HG03460 (cell line): Measurements from ENCODE around the gene RHBDD2.
A peak's percentile ranks its signal among the peaks of the same experiment; 100 is the strongest.
"Not testable (repeated sequence)": the region's sequence is repeated elsewhere in the genome, so short reads cannot be mapped to it uniquely, and the experiment has no call there.

Experiments
- ATAC-seq: cut with Tn5 transposase; IDR thresholded peaks from one replicate; pipeline ENCODE4 v1.9.1; 2021; ENCODE audit not compliant: unreplicated experiment

Gene RHBDD2

DNA sequence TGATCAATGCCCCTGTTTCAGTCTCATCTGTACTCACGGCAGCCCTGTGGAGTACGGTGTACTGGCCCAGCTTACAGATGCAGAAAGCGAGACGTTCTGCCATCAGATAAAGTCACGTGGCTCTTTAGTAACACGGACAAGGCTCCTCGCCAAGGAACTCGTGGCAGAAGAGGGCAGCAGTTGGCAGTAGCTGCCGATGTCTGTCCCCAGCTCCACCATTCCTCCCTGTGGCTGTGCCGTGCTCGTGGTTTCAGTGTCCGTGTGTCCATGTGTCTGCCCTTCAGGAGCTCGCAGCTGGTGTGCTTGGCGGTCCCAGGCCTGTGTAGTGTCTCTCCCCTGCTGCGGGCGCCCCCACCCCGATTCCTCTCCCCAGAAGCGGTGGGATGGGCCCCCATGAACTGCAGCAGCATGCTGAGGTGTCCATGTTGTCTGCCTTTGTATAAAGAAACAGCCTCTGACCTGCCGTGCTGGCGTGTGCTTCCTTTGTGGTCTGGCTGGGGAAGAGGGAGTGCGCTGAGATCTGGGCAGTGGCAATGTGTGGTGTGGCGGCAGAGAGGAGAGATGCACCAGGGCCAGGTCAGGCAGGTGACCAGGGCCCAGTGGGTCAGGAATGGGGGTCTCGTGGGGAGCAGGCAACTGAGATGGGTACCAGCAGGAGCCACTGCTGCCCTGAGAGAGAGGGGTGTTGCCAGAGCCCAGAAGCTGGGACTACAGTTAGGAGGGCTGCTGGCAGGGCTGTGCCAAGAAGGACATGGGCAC lies 9.8 kb downstream of the RHBDD2 start:
- ATAC-seq: no peak

DNA sequence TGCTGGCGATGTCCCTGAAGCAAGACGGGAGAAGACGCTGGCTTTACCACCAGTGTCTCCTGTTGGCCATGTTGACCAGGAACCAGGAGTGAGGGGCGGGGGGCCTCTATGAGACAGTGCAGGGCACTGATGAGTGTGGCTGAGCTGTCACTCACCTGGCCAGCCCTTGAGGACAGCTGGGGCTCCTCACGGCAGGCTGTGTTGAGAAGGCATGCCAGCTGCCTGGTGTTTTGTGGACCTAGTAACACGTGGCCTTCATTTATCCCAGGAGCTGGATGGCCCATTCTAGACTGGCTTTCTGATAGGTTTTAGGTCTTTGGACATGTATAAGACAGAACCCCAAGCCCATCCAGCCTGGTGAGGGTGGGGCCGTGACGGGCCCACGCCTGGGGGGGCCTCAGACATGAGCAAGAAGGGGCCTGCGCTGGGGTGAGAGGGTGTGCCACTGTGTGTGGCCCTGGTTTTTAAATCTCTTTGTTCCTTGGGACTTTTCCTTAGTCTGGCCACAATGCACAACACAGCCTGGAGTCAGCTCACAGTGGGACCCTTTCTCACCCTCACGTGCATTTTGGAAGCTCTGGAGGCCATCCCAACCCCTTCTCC lies 10.5 kb downstream of the RHBDD2 start:
- ATAC-seq: no peak

- ATAC-seq: no peak
Measured at GRCh38 chr7:75889826-75890225, 11.0 kb downstream of the RHBDD2 start.

DNA sequence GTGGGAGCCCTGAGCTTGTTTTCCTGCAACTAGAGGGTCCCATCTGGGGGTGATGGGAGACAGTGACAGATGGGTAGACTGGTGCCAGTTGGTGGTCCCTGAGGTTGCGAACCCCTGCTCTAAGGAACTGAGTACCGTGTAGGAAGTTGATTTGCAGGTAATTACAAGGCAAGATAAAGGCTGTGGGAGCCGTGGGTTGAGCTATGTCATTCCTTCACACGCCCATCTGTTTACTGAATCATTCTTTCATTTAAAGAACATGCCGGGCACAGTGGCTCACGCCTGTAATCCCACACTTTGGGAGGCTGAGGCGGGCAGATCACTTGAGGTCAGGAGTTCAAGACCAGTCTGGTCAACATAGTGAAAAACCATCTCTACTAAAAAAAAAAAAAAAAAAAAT lies 12.4 kb downstream of the RHBDD2 start:
- not testable (repeated sequence) for ATAC-seq

DNA sequence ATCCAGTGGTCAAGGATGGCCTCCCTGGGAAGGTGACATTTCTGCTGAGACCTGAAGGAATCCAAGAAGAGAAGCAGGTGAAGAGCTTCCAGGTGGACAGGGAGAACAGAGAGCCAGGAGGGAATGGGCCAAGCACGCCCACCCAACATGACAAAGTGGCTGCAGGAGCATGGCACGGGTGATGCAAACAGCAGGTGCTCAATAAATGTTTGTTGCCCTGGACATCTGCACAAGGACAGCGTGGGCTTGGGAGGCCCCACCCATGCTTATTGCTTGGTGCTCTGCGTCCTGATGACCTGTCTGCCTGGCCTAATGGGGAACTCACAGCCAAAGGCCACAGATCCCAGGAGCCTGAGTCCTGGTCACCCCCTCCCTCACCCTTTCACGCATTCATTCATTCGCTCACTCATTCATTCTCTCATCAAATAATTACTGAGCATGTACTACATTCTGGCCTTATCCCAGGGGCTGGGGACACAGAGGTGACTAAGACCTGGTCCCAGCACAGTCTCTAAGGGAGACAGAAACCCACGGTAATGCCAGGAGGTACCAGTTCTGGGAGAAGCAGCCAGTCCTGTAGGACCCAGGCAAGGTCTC lies 13.1 kb downstream of the RHBDD2 start:
- no peak for ATAC-seq

DNA sequence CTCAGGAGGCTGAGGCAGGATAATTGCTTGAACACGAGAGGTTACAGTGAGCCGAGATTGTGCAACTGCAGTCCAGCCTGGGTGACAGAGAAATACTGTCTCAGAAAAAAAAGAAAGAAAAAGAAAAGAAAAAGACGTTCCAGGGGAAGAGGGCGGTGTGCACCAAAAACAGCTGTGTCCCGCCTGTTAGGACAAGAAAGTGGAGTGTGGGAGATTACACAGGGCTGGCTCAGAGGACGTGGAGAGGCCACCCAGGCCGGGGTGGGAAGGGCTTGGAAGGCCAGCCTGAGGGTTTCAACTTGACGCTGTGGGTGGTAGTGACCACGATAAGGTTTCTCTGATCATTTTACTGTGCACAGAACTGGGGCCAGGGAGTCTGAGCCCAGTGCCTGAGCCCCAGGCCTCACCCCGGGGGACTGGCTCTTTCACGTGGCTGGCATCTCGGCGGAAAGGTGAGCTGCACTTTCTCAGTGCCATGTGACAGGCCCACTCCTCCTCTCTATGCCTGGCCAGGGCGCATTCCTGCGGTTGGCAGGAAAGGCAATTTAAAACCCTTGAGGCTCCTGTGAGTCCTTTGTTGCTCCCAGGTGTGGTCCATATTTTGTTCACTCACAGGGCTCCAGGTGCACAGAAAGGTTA lies 13.9 kb downstream of the RHBDD2 start:
- ATAC-seq: no peak

DNA sequence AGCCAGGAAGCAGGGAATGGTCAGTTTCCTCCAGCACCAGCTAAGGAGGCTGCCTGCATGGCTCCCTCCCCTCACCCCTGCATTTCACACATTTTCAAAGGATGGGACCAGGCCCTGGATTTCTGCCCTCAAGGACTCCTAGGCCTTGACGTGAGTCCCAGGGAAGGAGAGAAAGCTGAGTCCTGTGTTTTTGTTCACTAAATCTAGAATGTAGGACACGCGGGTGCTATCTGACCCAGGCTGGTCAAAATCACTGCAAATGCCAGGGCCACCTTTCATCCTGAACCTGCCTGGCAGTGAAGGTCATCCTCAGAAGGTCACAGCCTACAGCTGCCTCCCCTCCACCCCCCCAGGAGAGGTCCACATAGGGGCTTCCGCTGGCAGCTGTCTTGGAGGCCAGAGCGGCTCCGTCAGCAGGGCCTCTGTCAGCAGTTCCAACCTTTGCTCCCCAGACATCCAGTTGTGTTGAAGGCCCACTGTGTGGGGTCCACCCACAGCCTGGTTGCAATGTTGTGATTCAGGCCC lies 18.0 kb downstream of the RHBDD2 start:
- no peak for ATAC-seq

- no peak for ATAC-seq
Measured at GRCh38 chr7:75900617-75901315, 21.9 kb downstream of the RHBDD2 start.

DNA sequence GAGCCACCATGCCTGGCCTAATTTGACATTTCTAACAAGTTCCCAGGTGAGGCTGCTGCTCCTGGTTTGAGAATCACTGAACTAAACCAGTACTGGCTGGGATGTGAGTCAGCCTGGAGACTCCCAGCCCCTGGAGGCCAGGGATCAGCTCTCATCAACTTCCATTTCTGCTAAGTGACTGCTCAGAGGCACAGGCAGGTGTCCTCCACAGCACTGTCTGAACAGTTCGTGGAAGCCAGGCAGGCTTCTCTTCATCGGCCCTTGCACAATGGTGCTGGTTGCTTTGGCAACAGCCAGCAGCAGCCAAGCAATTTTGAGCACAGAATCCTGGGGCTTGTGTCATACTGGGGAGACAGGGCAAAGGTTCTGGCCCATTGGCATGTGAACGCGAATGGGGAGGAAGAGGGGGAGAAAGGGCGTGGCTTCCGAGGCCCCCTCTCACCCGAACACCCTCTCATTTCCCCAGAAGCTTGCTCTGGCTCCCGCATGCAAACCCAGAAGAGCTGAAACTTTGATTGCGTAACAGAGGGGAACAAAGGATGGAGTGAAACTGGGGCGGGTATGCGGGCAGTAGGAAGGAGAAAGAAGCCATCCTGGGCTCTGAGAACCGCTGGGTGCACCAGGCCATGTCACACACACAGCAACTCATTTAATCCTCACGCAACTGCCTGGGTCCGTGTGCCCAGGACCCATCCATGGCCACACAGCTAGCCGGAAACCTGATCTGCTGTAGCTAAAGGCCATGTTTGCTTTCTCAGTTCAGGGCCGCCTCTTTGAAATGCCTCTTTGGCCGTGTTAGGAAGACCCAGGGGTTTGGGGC lies 27.2 kb downstream of the RHBDD2 start:
- ATAC-seq: no peak

DNA sequence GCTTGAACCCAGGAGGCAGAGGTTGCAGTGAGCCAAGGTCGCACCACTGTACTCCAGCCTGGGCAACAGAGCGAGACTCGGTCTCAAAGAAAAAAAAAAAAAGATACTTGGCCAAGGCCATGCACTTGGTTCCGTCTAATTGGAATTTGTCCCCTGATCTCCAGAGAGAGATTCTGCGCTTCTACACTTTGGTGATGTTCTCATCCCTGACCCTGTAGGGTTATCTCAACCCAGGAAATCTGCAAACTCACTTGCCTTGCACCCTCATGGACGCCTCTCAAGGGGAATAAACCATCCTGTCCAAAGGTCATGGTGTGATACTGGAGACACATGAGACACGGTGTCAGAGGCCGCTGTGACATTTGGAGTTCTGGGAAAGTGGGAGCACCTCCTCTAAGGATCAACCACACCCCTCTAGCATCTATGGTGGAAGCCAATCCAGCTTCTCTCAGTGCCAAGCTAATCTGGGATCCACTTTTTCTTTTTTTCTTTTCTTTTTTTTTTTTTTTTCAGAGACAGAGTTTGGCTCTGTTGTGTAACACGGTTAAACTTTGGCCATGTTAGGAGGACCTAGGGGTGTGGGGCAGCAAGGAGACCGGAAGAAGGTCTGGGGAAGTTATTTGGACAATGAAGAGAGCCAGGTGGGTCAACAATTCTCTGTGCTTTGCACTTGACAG lies 28.3 kb downstream of the RHBDD2 start:
- no peak for ATAC-seq

GRCh38 chr7:75907668-75908039 lies 28.8 kb downstream of the RHBDD2 start:
- not testable (repeated sequence) for ATAC-seq

- ATAC-seq: no peak
Measured at GRCh38 chr7:75909521-75910132, 30.8 kb downstream of the RHBDD2 start.

DNA sequence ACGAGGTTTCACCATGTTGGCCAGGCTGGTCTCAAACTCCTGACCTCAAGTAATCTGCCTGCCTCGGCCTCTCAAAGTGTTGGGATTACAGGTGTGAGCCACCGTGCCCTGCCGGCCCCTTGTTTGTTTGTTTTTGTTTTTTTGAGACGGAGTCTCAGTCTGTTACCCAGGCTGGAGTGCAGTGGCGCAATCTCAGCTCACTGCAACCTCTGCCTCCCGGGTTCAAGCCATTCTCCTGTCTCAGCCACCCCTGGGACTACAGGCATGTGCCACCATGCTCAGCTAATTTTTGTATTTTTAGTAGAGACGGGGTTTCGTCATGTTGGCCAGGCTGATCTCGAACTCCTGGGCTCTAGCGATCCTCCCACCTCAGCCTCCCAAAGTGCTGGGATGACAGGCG lies 32.4 kb downstream of the RHBDD2 start:
- ATAC-seq: not testable (repeated sequence)

- ATAC-seq: no peak
Measured at GRCh38 chr7:75913437-75913836, 34.6 kb downstream of the RHBDD2 start.

DNA sequence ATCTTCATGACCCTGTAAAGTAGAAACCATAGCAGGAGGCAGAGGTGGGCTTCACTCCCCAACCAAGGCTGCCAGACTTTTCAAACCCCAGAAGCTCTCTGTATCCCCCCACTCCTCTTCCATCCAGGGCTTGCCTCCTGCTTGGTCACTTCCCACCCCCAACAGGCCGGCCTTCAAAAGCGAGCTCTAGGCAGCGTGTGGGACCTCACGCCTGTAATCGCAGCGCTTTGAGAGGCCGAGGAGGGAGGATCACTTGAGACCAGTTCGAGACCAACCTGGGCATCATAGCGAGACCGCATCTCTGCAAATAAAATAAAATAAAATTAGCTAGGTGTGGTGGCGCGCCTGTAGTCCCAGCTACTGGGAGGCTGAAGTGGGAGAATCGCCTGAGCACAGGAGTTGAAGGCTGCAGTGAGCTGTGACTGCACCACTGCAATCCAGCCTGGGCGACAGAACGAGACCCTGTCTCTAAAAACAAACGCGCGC lies 35.4 kb downstream of the RHBDD2 start:
- ATAC-seq: no peak

DNA sequence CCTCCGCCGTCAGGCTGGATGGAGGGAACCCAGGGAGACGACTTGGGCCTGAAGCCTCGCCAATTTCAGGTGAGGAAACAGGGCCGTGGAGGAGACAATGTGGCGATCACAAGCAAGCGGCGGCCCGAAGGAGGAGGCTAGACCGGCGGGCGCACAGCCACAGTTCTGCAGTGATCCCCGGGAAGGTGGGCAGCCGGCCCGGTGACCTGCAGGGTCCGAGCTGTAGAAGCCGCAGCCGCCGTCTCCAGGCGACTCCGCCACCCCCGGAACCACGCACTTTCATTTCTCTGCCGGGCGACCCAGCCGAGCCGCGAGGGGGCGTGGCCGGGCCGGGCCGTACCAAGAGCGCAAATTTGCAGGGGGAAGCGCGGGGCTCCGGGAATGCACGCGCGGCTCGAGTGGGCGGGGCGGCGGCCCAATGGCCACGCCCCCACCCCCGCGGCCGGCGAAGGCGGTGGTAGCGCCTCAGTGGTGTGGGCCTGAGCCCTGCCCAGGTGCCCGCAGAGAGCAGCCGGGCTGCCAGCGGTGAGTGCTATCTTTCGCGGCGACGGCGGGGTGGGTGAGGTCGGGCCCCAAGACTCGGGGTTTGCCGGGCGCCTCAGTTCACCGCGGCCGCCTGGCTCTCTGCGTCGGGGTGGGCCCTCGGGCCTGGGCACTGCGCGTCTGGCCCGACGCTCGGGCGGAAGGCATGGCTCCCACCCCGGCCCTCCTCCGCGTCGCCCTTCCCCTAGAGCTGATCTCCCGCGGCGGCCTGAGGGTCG lies 36.0 kb downstream of the RHBDD2 start, which contains the start of gene POR:
Gene POR, plus strand, starts transcription at position 501 of the 761 bp plus-strand sequence. CDS start 38,847 bp downstream, outside the sequence.
- ATAC-seq: peak; percentile 92

DNA sequence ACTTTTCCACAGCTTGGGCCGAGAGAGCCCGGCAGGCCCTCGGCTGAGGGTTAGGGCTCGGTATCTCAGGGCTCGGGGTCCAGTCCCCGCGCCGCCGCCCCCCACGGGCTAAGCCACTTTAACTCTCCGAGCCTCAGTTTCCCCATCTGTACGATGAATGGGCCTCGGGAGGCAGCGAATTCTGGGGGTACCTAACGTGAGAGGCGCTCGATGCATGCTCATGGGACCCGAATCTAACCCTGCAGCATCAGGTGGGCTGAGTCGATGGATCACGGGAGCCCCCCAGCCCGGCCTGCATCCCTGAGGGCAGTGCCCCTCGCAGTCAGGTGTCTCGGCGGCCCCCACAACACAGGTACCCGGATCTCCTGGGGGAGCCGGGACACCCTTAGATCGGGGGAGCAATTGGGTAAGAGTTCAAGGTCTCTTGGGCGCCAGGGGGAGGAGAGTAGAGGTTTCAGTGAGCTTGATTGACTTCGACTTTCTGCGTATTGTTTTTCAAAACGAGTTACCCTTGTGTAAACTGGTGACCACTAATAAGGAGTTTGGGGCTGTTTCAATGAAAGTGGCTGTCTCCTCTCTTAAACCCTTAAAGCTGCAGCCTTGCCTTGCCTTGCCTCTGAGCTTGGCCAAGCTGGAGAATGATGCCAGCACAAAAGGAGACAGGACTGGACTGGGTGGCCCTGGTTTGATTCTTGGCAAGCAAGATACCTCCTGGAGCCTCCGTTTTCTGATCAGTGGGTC lies 36.8 kb downstream of the RHBDD2 start:
- no peak for ATAC-seq
